NCI-H1417 (cell line): ENCODE results near the gene MYRF.

Experiments used
- DNase-seq, 3 experiments: peaks; one replicate each; lab custom pipeline; 2025; lab: John Stamatoyannopoulos, UW

MYRF gene

GRCh38 chr11:61795459-61795858 is 43.0 kb downstream of the MYRF start:
- no peak for DNase-seq

- DNase-seq, result no peak
Measured at GRCh38 chr11:61795876-61796526, 43.6 kb downstream of the MYRF start.

GRCh38 chr11:61797263-61797944 is 45.0 kb downstream of the MYRF start:
- DNase-seq, result peak; percentile 56 to 90 (median 61)

- peak in 1 of 3 experiments; percentile 47 for DNase-seq
Measured at GRCh38 chr11:61799665-61800284, 47.3 kb downstream of the MYRF start.

- DNase-seq, result peak in 1 of 3 experiments; percentile 47
Measured at GRCh38 chr11:61800331-61801281, 48.2 kb downstream of the MYRF start.

- no peak for DNase-seq
Measured at GRCh38 chr11:61802605-61803004, 50.2 kb downstream of the MYRF start.

GRCh38 chr11:61803889-61804647 is 51.6 kb downstream of the MYRF start:
- no peak for DNase-seq

- no peak for DNase-seq
Measured at GRCh38 chr11:61805146-61805545, 52.7 kb downstream of the MYRF start.

- DNase-seq, result no peak
Measured at GRCh38 chr11:61806785-61807184, 54.3 kb downstream of the MYRF start.

- DNase-seq, result no peak
Measured at GRCh38 chr11:61810671-61811175, 58.3 kb downstream of the MYRF start.

- no peak for DNase-seq
Measured at GRCh38 chr11:61811831-61812230, 59.4 kb downstream of the MYRF start.

GRCh38 chr11:61812736-61813411 is 60.4 kb downstream of the MYRF start:
- no peak for DNase-seq

- DNase-seq, result peak in 2 of 3 experiments; percentile 82 to 90
Measured at GRCh38 chr11:61814247-61814957, 62.0 kb downstream of the MYRF start.

- peak; percentile 81 to 98 (median 96) for DNase-seq
Measured at GRCh38 chr11:61814958-61815789, 62.7 kb downstream of the MYRF start.

GRCh38 chr11:61815790-61816735 is 63.6 kb downstream of the MYRF start:
- DNase-seq, result peak; percentile 44 to 95 (median 93)

GRCh38 chr11:61816736-61817455 is 64.5 kb downstream of the MYRF start, which contains the start of gene FADS1:
Gene FADS1 (minus strand): TSS chr11:61817003. CDS start chr11:61816929, 74 bp downstream.
- peak; percentile 95 to 99 (median 99) for DNase-seq
